HUES64 (cell line): ENCODE data around the gene ANKH.
A peak's percentile ranks its signal among the peaks of the same experiment; 100 is the strongest.
"Not testable (repeated sequence)": the region's sequence is repeated elsewhere in the genome, so short reads cannot be mapped to it uniquely, and the experiment has no call there.

Source experiments
- H3K27ac ChIP-seq: 2 replicates; pipeline ENCODE4 v1.7.0; 2013; ENCODE audit warnings: low read depth, low read length, inconsistent platforms
- H3K27me3 ChIP-seq: 2 replicates; pipeline ENCODE4 v1.6.1; 2013; ENCODE audit warnings: mild to moderate bottlenecking, low read length; ENCODE audit not compliant: insufficient read depth
- H3K36me3 ChIP-seq: 2 replicates; pipeline ENCODE4 v1.6.1; 2013; ENCODE audit warnings: mild to moderate bottlenecking, low read length; ENCODE audit not compliant: insufficient read depth
- H3K4me1 ChIP-seq: 2 replicates; pipeline ENCODE4 v1.6.1; 2013; ENCODE audit warnings: mild to moderate bottlenecking, low read length, moderate library complexity; ENCODE audit not compliant: insufficient read depth
- H3K4me3 ChIP-seq: 2 replicates; pipeline ENCODE4 v1.5.1; 2013; ENCODE audit warnings: mild to moderate bottlenecking, low read length, moderate library complexity
- H3K9ac ChIP-seq: 2 replicates; pipeline ENCODE4 v1.6.1; 2013; ENCODE audit warnings: mild to moderate bottlenecking, low read depth, low read length
- H3K9me3 ChIP-seq: 2 replicates; pipeline ENCODE4 v1.6.1; 2013; ENCODE audit warnings: low read depth, low read length; ENCODE audit not compliant: insufficient read depth
- WGBS: fragments of 150-250, 120-280 bp; methylation state at CpG from one replicate; pipeline ENCODE4 v1.1.7; 2013; ENCODE audit warnings: missing lambda C conversion rate; 5-methylcytosine and 5-hydroxymethylcytosine counted together

The ANKH gene

DNA sequence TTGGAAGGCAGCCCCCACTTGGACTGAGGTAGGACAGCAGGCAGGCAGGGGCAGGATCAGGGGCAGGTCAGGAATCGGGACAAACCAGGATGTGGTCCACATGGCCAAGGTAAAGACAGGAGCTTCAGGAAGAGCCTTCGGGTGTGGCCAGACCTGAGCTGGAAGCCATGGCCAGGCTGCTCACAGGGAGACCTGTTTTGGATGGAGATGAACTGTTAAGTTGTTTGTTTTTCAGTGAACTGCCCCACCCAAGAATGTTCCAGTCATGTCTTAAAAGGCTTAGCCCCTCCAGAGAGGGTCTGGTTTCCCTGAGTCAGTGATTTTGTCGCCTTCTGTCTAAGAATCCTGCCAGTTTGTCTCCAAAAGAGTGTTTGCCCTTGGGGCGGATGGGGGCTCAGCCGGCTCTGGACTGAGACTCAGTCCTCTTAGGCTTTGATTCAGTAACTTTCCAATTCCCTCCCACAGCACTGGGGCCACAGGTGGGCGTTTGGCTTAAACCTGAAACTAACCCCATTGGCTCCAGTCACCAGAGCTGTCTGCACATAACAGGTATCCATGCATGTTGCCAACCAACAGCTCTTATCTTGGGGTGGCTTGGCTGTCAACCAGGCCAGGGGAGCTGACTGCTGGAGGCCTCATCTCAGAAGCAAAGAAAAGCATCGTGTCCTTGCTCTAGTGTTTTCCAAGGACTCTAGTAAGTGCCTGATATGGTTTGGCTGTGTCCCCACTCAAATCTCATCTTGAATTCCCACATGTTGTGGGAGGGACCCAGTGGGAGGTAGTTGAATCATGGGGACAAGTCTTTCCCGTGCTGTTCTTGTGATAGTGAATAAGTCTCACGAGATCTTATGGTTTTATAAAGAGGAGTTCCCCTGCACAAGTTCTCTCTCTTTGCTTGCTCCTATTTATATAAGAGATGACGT lies 11.3 kb upstream of the ANKH start:
- 92% methylated on average over 10 of the region's 10 CpGs for WGBS
- Histone ChIP-seq H3K4me1 (no peaks in the 10 kb centered on the region), H3K27ac (no peak overlapping the region), H3K36me3 (no peaks in the 10 kb centered on the region), H3K9me3 (no peaks in the 10 kb centered on the region), H3K27me3 (no peaks in the 10 kb centered on the region), H3K9ac (no peak overlapping the region), H3K4me3 (no peak overlapping the region)

DNA sequence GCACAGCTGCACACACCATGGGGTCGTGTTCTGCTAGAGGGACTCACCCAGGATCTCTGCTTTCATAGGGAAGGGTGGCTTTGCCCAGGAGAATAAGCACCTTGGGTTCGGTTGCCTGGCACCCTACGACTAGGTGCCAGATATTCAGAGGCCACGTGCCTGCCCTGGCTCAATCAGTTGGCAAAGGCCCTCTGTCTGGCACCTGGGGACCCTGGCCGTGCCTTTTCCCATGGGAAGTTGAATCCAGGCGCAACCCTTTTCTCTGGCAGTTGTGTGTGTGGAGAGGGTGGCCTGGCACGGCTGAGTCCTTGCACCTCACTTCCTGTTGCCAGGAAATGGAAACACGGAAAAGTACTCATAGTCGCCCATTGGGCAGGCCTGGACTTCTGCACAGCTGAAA lies 10.2 kb upstream of the ANKH start:
- WGBS, result 93% methylated on average over 9 of the region's 9 CpGs

GRCh38 chr5:14880688-14881087 lies 9.1 kb upstream of the ANKH start:
- Histone ChIP-seq H3K4me1 (no peaks in the 10 kb centered on the region), H3K9ac (no peak overlapping the region), H3K27ac (no peak overlapping the region), H3K36me3 (no peaks in the 10 kb centered on the region), H3K4me3 (no peak overlapping the region), H3K9me3 (no peaks in the 10 kb centered on the region), H3K27me3 (no peaks in the 10 kb centered on the region)
- 94% methylated on average over 1 of the region's 1 CpG for WGBS

More for the DNA sequence above, 10.2 kb upstream of the ANKH start:
- H3K4me3 ChIP-seq, result no peak overlapping the region
- no peak overlapping the region for H3K9ac ChIP-seq
- no peaks in the 10 kb centered on the region for H3K4me1 ChIP-seq
- no peaks in the 10 kb centered on the region for H3K27me3 ChIP-seq
- H3K9me3 ChIP-seq, result no peaks in the 10 kb centered on the region
- H3K27ac ChIP-seq, result no peak overlapping the region
- no peaks in the 10 kb centered on the region for H3K36me3 ChIP-seq

GRCh38 chr5:14879937-14880589 lies 8.5 kb upstream of the ANKH start:
- Histone ChIP-seq H3K27ac (no peak overlapping the region), H3K4me3 (no peak overlapping the region), H3K36me3 (no peaks in the 10 kb centered on the region), H3K9ac (no peak overlapping the region), H3K27me3 (no peaks in the 10 kb centered on the region), H3K4me1 (no peaks in the 10 kb centered on the region), H3K9me3 (no peaks in the 10 kb centered on the region)
- 93% methylated on average over 6 of the region's 6 CpGs for WGBS

GRCh38 chr5:14879393-14879792 lies 7.8 kb upstream of the ANKH start:
- no peak overlapping the region for H3K4me3 ChIP-seq
- no peaks in the 10 kb centered on the region for H3K36me3 ChIP-seq
- no peaks in the 10 kb centered on the region for H3K9me3 ChIP-seq
- no peak overlapping the region for H3K27ac ChIP-seq
- no peak overlapping the region for H3K9ac ChIP-seq
- H3K4me1 ChIP-seq, result no peaks in the 10 kb centered on the region
- H3K27me3 ChIP-seq, result peaks cover 2% of the 10 kb centered on the region; the same call in 1 of the 2 replicates
- 88% methylated on average over 2 of the region's 2 CpGs for WGBS

DNA sequence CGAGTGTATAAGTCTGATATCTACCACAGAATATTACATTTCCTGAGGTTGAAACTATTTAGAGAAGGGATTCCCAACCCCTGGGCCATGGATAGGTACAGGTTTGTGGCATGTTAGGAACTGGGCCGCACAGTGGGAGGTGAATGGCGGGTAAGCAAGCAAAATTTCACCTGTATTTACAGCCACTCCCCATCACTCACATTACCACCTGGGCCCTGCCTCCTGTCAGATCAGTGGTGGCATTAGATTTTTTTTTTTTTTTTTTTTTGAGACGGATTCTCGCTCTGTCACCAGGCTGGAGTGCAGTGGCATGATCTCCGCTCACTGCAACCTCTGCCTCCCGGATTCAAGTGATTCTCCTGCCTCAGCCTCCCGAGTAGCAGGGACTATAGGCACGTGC lies 6.6 kb upstream of the ANKH start:
- H3K9ac ChIP-seq, H3K9me3 ChIP-seq, H3K4me1 ChIP-seq, H3K4me3 ChIP-seq, H3K27ac ChIP-seq, H3K36me3 ChIP-seq: not testable (repeated sequence)
- peaks cover 14% of the 10 kb centered on the region for H3K27me3 ChIP-seq
- WGBS, result 97% methylated on average over 9 of the region's 9 CpGs

GRCh38 chr5:14876095-14876494 lies 4.5 kb upstream of the ANKH start:
- no peaks in the 10 kb centered on the region for H3K36me3 ChIP-seq
- 0 out of 2 replicates have a peak, but pooled peaks cover 5% of the 10 kb centered on the region for H3K4me1 ChIP-seq
- H3K27me3 ChIP-seq, result peaks cover 27% of the 10 kb centered on the region
- H3K9me3 ChIP-seq, result no peaks in the 10 kb centered on the region
- WGBS, result 97% methylated on average over 3 of the region's 5 CpGs
- no peak overlapping the region for H3K4me3 ChIP-seq
- H3K9ac ChIP-seq, result no peak overlapping the region
- H3K27ac ChIP-seq, result no peak overlapping the region

- H3K9me3 ChIP-seq, result no peaks in the 10 kb centered on the region
- peaks cover 50% of the 10 kb centered on the region for H3K27me3 ChIP-seq
- WGBS, result 95% methylated on average over 3 of the region's 3 CpGs
Measured at GRCh38 chr5:14873790-14874189, 2.2 kb upstream of the ANKH start.

GRCh38 chr5:14873093-14873492 lies 1.5 kb upstream of the ANKH start:
- Histone ChIP-seq H3K9me3 (no peaks in the 10 kb centered on the region), H3K36me3 (no peaks in the 10 kb centered on the region), H3K27me3 (peaks cover 53% of the 10 kb centered on the region), H3K27ac (no peak overlapping the region), H3K4me1 (peaks cover 7% of the 10 kb centered on the region; the same call in 1 of the 2 replicates), H3K9ac (no peak overlapping the region), H3K4me3 (peak overlapping the region; percentile 65)
- 71% methylated on average over 7 of the region's 9 CpGs for WGBS

More at GRCh38 chr5:14873790-14874189, 2.2 kb upstream of the ANKH start:
- Histone ChIP-seq H3K36me3 (no peaks in the 10 kb centered on the region), H3K9ac (no peak overlapping the region), H3K4me3 (no peak overlapping the region), H3K27ac (no peak overlapping the region), H3K4me1 (peaks cover 7% of the 10 kb centered on the region; the same call in 1 of the 2 replicates)

- H3K27ac ChIP-seq, result no peak overlapping the region
Measured at GRCh38 chr5:14872070-14872989, 752 bp upstream of the ANKH start.

More at GRCh38 chr5:14872070-14872989, 752 bp upstream of the ANKH start:
- Histone ChIP-seq H3K4me1 (peaks cover 7% of the 10 kb centered on the region; the same call in 1 of the 2 replicates), H3K9ac (no peak overlapping the region), H3K9me3 (no peaks in the 10 kb centered on the region), H3K27me3 (peaks cover 53% of the 10 kb centered on the region), H3K4me3 (peak overlapping the region; percentile 65), H3K36me3 (no peaks in the 10 kb centered on the region)
- WGBS, result 3% methylated on average over 70 of the region's 73 CpGs
